ENCODE results near the gene DAPK1.

DNA sequence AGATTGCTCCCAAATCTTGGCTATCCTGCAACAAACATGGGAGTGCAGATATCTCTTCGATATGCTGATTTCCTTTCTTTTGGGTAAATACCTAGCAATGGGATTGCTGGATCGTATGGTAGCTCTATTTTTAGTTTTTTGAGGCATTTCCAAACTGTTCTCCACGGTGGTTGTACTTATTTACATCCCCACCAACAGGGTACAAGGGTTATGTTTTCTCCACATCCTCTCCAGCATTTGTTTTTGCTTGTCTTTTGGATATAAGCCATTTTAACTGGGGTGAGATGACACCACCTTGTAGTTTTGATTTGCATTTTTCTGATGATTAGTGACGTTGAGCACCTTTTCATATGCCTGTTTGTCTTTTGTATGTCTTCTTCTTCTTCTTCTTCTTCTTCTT, 248.5 kb downstream of the DAPK1 start:
- TF ChIP-seq POLR2A (IDR thresholded peaks at IDR 0.05; ENCODE audit: low read length): no peak
- TF ChIP-seq GATA1 (IDR thresholded peaks at IDR 0.05; ENCODE audit: low read depth, low read length): no peak

Measured in erythroblast (primary cell).